ENCODE results near the gene ATOX1.
A peak's percentile ranks its signal among the peaks of the same experiment; 100 is the strongest.

The ATOX1 gene

GRCh38 chr5:151720215-151720614, 38.2 kb downstream of the ATOX1 start:
- H3K27me3 ChIP-seq (ENCODE audit: control insufficient read depth in 2 of 2, insufficient read depth in 2 of 2, low read length in 2 of 2) = no peaks in the 10 kb centered on the region
- H3K9me3 ChIP-seq (ENCODE audit: control insufficient read depth in 2 of 2, low read length in 2 of 2) = no peaks in the 10 kb centered on the region
- no peaks in the 10 kb centered on the region for H3K36me3 ChIP-seq (ENCODE audit: control insufficient read depth in 2 of 2, insufficient read depth in 2 of 2, low read length in 2 of 2)
- H3K27ac ChIP-seq (ENCODE audit: low read depth in 2 of 2, low read length in 2 of 2) = no peak overlapping the region
- peaks cover 0 to 2% of the 10 kb centered on the region in 2 donors for H3K4me1 ChIP-seq (ENCODE audit: control insufficient read depth in 2 of 2, insufficient read depth in 2 of 2, low read length in 2 of 2)
- H3K4me3 ChIP-seq (ENCODE audit: low read length in 2 of 2) = no peak overlapping the region
- no peak overlapping the region for H3K9ac ChIP-seq (ENCODE audit: low read depth in 1 of 2, low read length in 2 of 2)

- H3K9me3 ChIP-seq (ENCODE audit: control insufficient read depth in 2 of 2, low read length in 2 of 2) = no peaks in the 10 kb centered on the region
- no peaks in the 10 kb centered on the region for H3K36me3 ChIP-seq (ENCODE audit: control insufficient read depth in 2 of 2, insufficient read depth in 2 of 2, low read length in 2 of 2)
- H3K4me1 ChIP-seq (ENCODE audit: control insufficient read depth in 2 of 2, insufficient read depth in 2 of 2, low read length in 2 of 2) = peaks cover 0 to 2% of the 10 kb centered on the region in 2 donors
- no peak overlapping the region for H3K27ac ChIP-seq (ENCODE audit: low read depth in 2 of 2, low read length in 2 of 2)
- no peaks in the 10 kb centered on the region for H3K27me3 ChIP-seq (ENCODE audit: control insufficient read depth in 2 of 2, insufficient read depth in 2 of 2, low read length in 2 of 2)
- H3K9ac ChIP-seq (ENCODE audit: low read depth in 1 of 2, low read length in 2 of 2) = no peak overlapping the region
- H3K4me3 ChIP-seq (ENCODE audit: low read length in 2 of 2) = no peak overlapping the region
Measured at GRCh38 chr5:151719228-151720000, 39.0 kb downstream of the ATOX1 start.

DNA sequence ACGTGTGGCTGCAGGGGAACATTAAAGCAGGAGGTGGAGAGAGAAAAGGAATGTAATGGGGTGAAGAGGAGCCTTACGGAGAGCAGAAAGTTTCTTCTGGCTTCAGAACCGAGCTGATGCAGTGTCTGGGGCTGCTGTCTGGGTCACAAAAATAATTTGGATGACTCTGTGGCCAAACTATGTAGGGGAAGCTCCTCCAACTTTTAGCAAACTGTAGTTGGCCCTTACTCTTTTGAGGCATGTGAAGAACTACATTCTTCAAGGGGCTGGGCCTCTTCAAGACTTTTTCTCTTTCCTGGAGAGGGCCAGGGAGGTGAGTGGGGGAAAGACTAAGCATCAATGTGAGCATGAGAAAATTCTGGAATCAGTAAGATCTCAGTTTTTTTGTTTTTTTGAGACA, 39.8 kb downstream of the ATOX1 start:
- H3K9me3 ChIP-seq (ENCODE audit: control insufficient read depth in 2 of 2, low read length in 2 of 2) = no peaks in the 10 kb centered on the region
- peaks cover 0 to 2% of the 10 kb centered on the region in 2 donors for H3K4me1 ChIP-seq (ENCODE audit: control insufficient read depth in 2 of 2, insufficient read depth in 2 of 2, low read length in 2 of 2)
- H3K27ac ChIP-seq (ENCODE audit: low read depth in 2 of 2, low read length in 2 of 2) = no peak overlapping the region
- H3K27me3 ChIP-seq (ENCODE audit: control insufficient read depth in 2 of 2, insufficient read depth in 2 of 2, low read length in 2 of 2) = no peaks in the 10 kb centered on the region
- H3K4me3 ChIP-seq (ENCODE audit: low read length in 2 of 2) = no peak overlapping the region
- H3K36me3 ChIP-seq (ENCODE audit: control insufficient read depth in 2 of 2, insufficient read depth in 2 of 2, low read length in 2 of 2) = no peaks in the 10 kb centered on the region
- H3K9ac ChIP-seq (ENCODE audit: low read depth in 1 of 2, low read length in 2 of 2) = no peak overlapping the region

GRCh38 chr5:151718153-151718552, 40.3 kb downstream of the ATOX1 start:
- Histone ChIP-seq H3K4me3 (ENCODE audit: low read length in 2 of 2) (no peak overlapping the region), H3K27me3 (ENCODE audit: control insufficient read depth in 2 of 2, insufficient read depth in 2 of 2, low read length in 2 of 2) (no peaks in the 10 kb centered on the region), H3K36me3 (ENCODE audit: control insufficient read depth in 2 of 2, insufficient read depth in 2 of 2, low read length in 2 of 2) (no peaks in the 10 kb centered on the region), H3K4me1 (ENCODE audit: control insufficient read depth in 2 of 2, insufficient read depth in 2 of 2, low read length in 2 of 2) (peaks cover 0 to 2% of the 10 kb centered on the region in 2 donors), H3K9me3 (ENCODE audit: control insufficient read depth in 2 of 2, low read length in 2 of 2) (no peaks in the 10 kb centered on the region), H3K27ac (ENCODE audit: low read depth in 2 of 2, low read length in 2 of 2) (no peak overlapping the region), H3K9ac (ENCODE audit: low read depth in 1 of 2, low read length in 2 of 2) (no peak overlapping the region)

DNA sequence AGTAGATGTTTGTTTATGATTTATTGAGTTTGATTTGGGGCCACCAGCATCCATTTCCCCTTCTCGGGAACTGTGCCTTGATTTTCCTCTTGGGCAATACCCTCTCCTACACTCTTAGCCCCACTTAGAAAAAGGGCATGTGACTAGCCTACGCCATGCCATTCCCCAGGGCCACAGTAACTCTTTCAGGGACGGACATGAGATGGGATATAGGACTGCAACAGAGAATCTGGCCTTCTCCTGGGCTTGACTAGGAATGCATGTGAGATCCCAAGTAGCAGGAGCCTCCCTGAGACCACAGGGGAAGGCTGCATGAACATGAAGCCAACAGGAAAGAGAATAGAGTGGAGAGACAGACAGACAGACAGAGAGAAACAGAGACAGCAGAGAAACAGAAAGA, 41.0 kb downstream of the ATOX1 start:
- H3K27me3 ChIP-seq (ENCODE audit: control insufficient read depth in 2 of 2, insufficient read depth in 2 of 2, low read length in 2 of 2) = no peaks in the 10 kb centered on the region
- no peak overlapping the region for H3K9ac ChIP-seq (ENCODE audit: low read depth in 1 of 2, low read length in 2 of 2)
- H3K9me3 ChIP-seq (ENCODE audit: control insufficient read depth in 2 of 2, low read length in 2 of 2) = no peaks in the 10 kb centered on the region
- H3K27ac ChIP-seq (ENCODE audit: low read depth in 2 of 2, low read length in 2 of 2) = no peak overlapping the region
- no peaks in the 10 kb centered on the region for H3K36me3 ChIP-seq (ENCODE audit: control insufficient read depth in 2 of 2, insufficient read depth in 2 of 2, low read length in 2 of 2)
- H3K4me3 ChIP-seq (ENCODE audit: low read length in 2 of 2) = no peak overlapping the region
- H3K4me1 ChIP-seq (ENCODE audit: control insufficient read depth in 2 of 2, insufficient read depth in 2 of 2, low read length in 2 of 2) = peaks cover 0 to 2% of the 10 kb centered on the region in 2 donors

DNA sequence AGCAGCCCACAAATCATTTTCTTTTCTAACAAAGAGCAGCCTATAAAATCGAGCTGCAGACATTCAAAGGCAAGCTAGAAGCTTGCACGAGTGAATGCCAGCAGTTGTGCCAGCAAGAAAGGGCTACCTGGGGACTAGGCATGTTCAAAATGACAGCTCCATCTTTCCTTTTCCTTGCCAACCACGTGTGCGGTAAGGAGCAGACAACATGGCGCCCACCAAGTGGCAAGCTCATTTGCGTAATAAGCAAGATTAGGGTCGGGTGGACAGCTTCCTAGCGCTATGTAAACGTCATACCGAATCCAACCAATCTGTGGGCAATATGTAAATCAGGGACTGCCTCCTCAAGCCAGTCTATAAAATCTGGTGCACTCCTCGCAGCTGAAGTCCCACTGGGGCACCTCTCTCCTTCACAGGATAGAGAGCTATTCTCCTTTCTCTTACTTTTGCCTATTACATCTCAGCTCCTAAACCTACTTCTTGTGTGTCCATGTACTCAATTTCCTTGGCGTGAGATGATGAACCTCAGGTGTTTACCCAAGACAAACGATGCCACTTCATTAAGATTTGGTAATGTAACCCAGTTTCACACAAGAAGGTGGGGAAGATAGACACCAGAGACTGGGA, 49.2 kb downstream of the ATOX1 start:
- H3K36me3 ChIP-seq (ENCODE audit: control insufficient read depth in 2 of 2, insufficient read depth in 2 of 2, low read length in 2 of 2) = no peaks in the 10 kb centered on the region
- no peak overlapping the region for H3K9ac ChIP-seq (ENCODE audit: low read depth in 1 of 2, low read length in 2 of 2)
- peaks cover 6 to 10% of the 10 kb centered on the region in 2 donors for H3K4me1 ChIP-seq (ENCODE audit: control insufficient read depth in 2 of 2, insufficient read depth in 2 of 2, low read length in 2 of 2)
- no peak overlapping the region for H3K27ac ChIP-seq (ENCODE audit: low read depth in 2 of 2, low read length in 2 of 2)
- H3K4me3 ChIP-seq (ENCODE audit: low read length in 2 of 2) = no peak overlapping the region
- H3K9me3 ChIP-seq (ENCODE audit: control insufficient read depth in 2 of 2, low read length in 2 of 2) = no peaks in the 10 kb centered on the region
- H3K27me3 ChIP-seq (ENCODE audit: control insufficient read depth in 2 of 2, insufficient read depth in 2 of 2, low read length in 2 of 2) = no peaks in the 10 kb centered on the region

GRCh38 chr5:151708126-151708525, 50.3 kb downstream of the ATOX1 start:
- peaks cover 6 to 10% of the 10 kb centered on the region in 2 donors for H3K4me1 ChIP-seq (ENCODE audit: control insufficient read depth in 2 of 2, insufficient read depth in 2 of 2, low read length in 2 of 2)
- H3K27me3 ChIP-seq (ENCODE audit: control insufficient read depth in 2 of 2, insufficient read depth in 2 of 2, low read length in 2 of 2) = no peaks in the 10 kb centered on the region
- H3K9ac ChIP-seq (ENCODE audit: low read depth in 1 of 2, low read length in 2 of 2) = no peak overlapping the region
- no peak overlapping the region for H3K4me3 ChIP-seq (ENCODE audit: low read length in 2 of 2)
- no peaks in the 10 kb centered on the region for H3K36me3 ChIP-seq (ENCODE audit: control insufficient read depth in 2 of 2, insufficient read depth in 2 of 2, low read length in 2 of 2)
- H3K9me3 ChIP-seq (ENCODE audit: control insufficient read depth in 2 of 2, low read length in 2 of 2) = no peaks in the 10 kb centered on the region
- H3K27ac ChIP-seq (ENCODE audit: low read depth in 2 of 2, low read length in 2 of 2) = peak overlapping the region in 1 of 2 donors; percentile 47

- H3K9ac ChIP-seq (ENCODE audit: low read depth in 1 of 2, low read length in 2 of 2) = no peak overlapping the region
- H3K27me3 ChIP-seq (ENCODE audit: control insufficient read depth in 2 of 2, insufficient read depth in 2 of 2, low read length in 2 of 2) = no peaks in the 10 kb centered on the region
- H3K9me3 ChIP-seq (ENCODE audit: control insufficient read depth in 2 of 2, low read length in 2 of 2) = no peaks in the 10 kb centered on the region
- H3K36me3 ChIP-seq (ENCODE audit: control insufficient read depth in 2 of 2, insufficient read depth in 2 of 2, low read length in 2 of 2) = no peaks in the 10 kb centered on the region
- peak overlapping the region in 1 of 2 donors; percentile 58 for H3K27ac ChIP-seq (ENCODE audit: low read depth in 2 of 2, low read length in 2 of 2)
- H3K4me3 ChIP-seq (ENCODE audit: low read length in 2 of 2) = no peak overlapping the region
- peaks cover 6 to 10% of the 10 kb centered on the region in 2 donors for H3K4me1 ChIP-seq (ENCODE audit: control insufficient read depth in 2 of 2, insufficient read depth in 2 of 2, low read length in 2 of 2)
Measured at GRCh38 chr5:151707567-151707966, 50.9 kb downstream of the ATOX1 start.

GRCh38 chr5:151706906-151707305, 51.5 kb downstream of the ATOX1 start:
- Histone ChIP-seq H3K36me3 (ENCODE audit: control insufficient read depth in 2 of 2, insufficient read depth in 2 of 2, low read length in 2 of 2) (no peaks in the 10 kb centered on the region), H3K4me3 (ENCODE audit: low read length in 2 of 2) (no peak overlapping the region), H3K9ac (ENCODE audit: low read depth in 1 of 2, low read length in 2 of 2) (no peak overlapping the region), H3K27ac (ENCODE audit: low read depth in 2 of 2, low read length in 2 of 2) (no peak overlapping the region), H3K4me1 (ENCODE audit: control insufficient read depth in 2 of 2, insufficient read depth in 2 of 2, low read length in 2 of 2) (peaks cover 6 to 10% of the 10 kb centered on the region in 2 donors), H3K27me3 (ENCODE audit: control insufficient read depth in 2 of 2, insufficient read depth in 2 of 2, low read length in 2 of 2) (no peaks in the 10 kb centered on the region), H3K9me3 (ENCODE audit: control insufficient read depth in 2 of 2, low read length in 2 of 2) (no peaks in the 10 kb centered on the region)

GRCh38 chr5:151703780-151704179, 54.7 kb downstream of the ATOX1 start:
- H3K9me3 ChIP-seq (ENCODE audit: control insufficient read depth in 2 of 2, low read length in 2 of 2) = no peaks in the 10 kb centered on the region
- H3K27ac ChIP-seq (ENCODE audit: low read depth in 2 of 2, low read length in 2 of 2) = no peak overlapping the region
- H3K4me3 ChIP-seq (ENCODE audit: low read length in 2 of 2) = no peak overlapping the region
- H3K4me1 ChIP-seq (ENCODE audit: control insufficient read depth in 2 of 2, insufficient read depth in 2 of 2, low read length in 2 of 2) = peaks cover 6 to 10% of the 10 kb centered on the region in 2 donors
- H3K36me3 ChIP-seq (ENCODE audit: control insufficient read depth in 2 of 2, insufficient read depth in 2 of 2, low read length in 2 of 2) = no peaks in the 10 kb centered on the region
- no peaks in the 10 kb centered on the region for H3K27me3 ChIP-seq (ENCODE audit: control insufficient read depth in 2 of 2, insufficient read depth in 2 of 2, low read length in 2 of 2)
- no peak overlapping the region for H3K9ac ChIP-seq (ENCODE audit: low read depth in 1 of 2, low read length in 2 of 2)

Measured in mucosa of rectum (tissue), 2 donors.